BE2C (cell line): ENCODE results near the gene SLC39A11.
"Not testable (repeated sequence)": the region's sequence is repeated elsewhere in the genome, so short reads cannot be mapped to it uniquely, and the experiment has no call there.

Experiments used
- DNase-seq: peaks from one replicate; pipeline ENCODE4 v3.0.0-alpha.2; 2020
- H3K27me3 ChIP-seq: fragments of 250-450 bp; sonication (Bioruptor Pico); 2 replicates; pipeline ENCODE4 v1.5.1; 2020; ENCODE audit warnings: mild to moderate bottlenecking
- H3K36me3 ChIP-seq: fragments of 250-450 bp; sonication (Bioruptor Pico); 2 replicates; pipeline ENCODE4 v1.5.1; 2020; ENCODE audit warnings: mild to moderate bottlenecking
- H3K4me1 ChIP-seq: fragments of 250-450 bp; sonication (Bioruptor Pico); 2 replicates; pipeline ENCODE4 v1.5.1; 2020
- H3K4me3 ChIP-seq: 2 replicates; pipeline ENCODE4 v1.5.1; 2011; ENCODE audit warnings: low read depth, low read length
- H3K9me3 ChIP-seq: fragments of 250-450 bp; sonication (Bioruptor Pico); 2 replicates; pipeline ENCODE4 v1.5.1; 2020
- CTCF ChIP-seq: IDR thresholded peaks from 2 replicates; pipeline ENCODE4 v1.5.1; 2012; ENCODE audit warnings: mild to moderate bottlenecking, low read depth, low read length

SLC39A11 gene

GRCh38 chr17:72826602-72827001 is 265.9 kb downstream of the SLC39A11 start:
- no peak for DNase-seq

GRCh38 chr17:72826059-72826458 is 266.4 kb downstream of the SLC39A11 start:
- not testable (repeated sequence) for DNase-seq, H3K36me3 ChIP-seq, H3K27me3 ChIP-seq, H3K4me1 ChIP-seq, H3K4me3 ChIP-seq
- H3K9me3 ChIP-seq = peaks cover 13% of the 10 kb centered on the region

More at GRCh38 chr17:72826602-72827001, 265.9 kb downstream of the SLC39A11 start:
- no peaks in the 10 kb centered on the region; the same call in 1 of the 2 replicates for H3K4me1 ChIP-seq
- H3K36me3 ChIP-seq = peaks cover 2% of the 10 kb centered on the region
- no peak overlapping the region for H3K4me3 ChIP-seq
- no peak for TF ChIP-seq CTCF
- peaks cover 13% of the 10 kb centered on the region for H3K9me3 ChIP-seq
- H3K27me3 ChIP-seq = no peaks in the 10 kb centered on the region

DNA sequence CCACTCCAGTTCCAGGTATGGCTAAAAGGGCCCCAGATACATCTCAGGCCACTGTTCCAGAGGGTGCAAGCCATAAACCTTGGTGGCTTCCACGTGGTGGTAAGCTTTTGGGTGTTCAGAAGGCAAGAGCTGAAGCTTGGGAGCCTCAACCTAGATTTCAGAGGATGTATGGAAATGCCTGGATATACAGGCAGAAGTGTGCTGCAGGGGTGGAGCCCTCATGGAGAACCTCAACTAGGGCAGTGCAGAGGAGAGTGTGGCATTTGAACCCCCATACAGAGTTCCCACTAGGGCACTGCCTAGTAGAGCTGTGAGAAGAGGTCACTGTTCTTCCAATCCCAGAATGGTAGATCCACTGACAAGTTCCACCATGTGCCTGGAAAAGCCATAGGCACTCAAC is 267.3 kb downstream of the SLC39A11 start:
- no peaks in the 10 kb centered on the region for H3K4me1 ChIP-seq
- no peak for TF ChIP-seq CTCF
- peaks cover 13% of the 10 kb centered on the region for H3K9me3 ChIP-seq
- H3K4me3 ChIP-seq = no peak overlapping the region
- DNase-seq = no peak
- peaks cover 3% of the 10 kb centered on the region for H3K36me3 ChIP-seq
- H3K27me3 ChIP-seq = no peaks in the 10 kb centered on the region

DNA sequence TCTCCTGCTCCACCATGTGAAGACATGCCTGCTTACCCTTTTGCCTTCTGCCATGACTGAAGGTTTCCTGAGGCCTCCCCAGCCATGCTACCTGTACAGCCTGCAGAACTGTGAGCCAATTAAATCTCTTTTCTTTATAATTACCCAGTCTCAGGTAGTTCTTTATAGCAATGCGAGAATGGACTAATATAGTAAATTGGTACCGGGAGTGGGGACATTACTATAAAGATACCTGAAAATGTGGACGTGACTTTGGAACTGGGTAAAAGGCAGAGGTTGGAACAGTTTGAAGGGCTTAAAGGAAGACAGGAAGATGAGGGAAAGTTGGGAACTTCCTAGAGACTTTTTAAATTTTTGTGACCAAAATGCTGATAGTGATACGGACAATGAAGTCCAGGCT is 268.2 kb downstream of the SLC39A11 start:
- not testable (repeated sequence) for H3K27me3 ChIP-seq, H3K4me3 ChIP-seq, H3K4me1 ChIP-seq, DNase-seq, H3K36me3 ChIP-seq
- H3K9me3 ChIP-seq = peaks cover 13% of the 10 kb centered on the region

- H3K36me3 ChIP-seq = peaks cover 3% of the 10 kb centered on the region
- no peaks in the 10 kb centered on the region for H3K4me1 ChIP-seq
- H3K9me3 ChIP-seq = peaks cover 13% of the 10 kb centered on the region
- TF ChIP-seq CTCF = no peak
- no peaks in the 10 kb centered on the region for H3K27me3 ChIP-seq
- no peak overlapping the region for H3K4me3 ChIP-seq
- no peak for DNase-seq
Observed at GRCh38 chr17:72822358-72823023, 270.0 kb downstream of the SLC39A11 start.

DNA sequence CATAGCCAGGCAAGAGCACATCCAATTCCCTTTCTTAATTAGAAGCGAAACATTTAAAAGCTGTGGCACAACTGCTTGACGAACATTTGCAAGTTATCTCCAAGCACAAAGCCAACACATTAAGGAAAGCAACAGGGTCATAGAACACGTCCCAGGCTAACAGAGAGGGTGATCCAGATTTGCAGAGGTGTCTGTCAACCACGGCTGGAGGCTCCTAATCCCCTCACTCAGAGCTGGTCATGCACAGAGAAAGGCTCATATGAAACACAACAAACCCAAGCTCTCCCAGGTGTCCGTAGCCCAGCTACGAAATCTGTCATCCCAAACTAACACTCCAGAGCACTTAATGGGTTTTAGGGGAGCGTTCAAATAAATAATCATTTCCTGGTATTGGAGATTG is 276.1 kb downstream of the SLC39A11 start:
- H3K4me3 ChIP-seq = no peak overlapping the region
- DNase-seq = no peak
- no peaks in the 10 kb centered on the region for H3K36me3 ChIP-seq
- H3K9me3 ChIP-seq = no peaks in the 10 kb centered on the region
- no peaks in the 10 kb centered on the region for H3K27me3 ChIP-seq
- no peaks in the 10 kb centered on the region for H3K4me1 ChIP-seq
- TF ChIP-seq CTCF = no peak

GRCh38 chr17:72813481-72813880 is 279.0 kb downstream of the SLC39A11 start:
- no peak for TF ChIP-seq CTCF
- H3K27me3 ChIP-seq = no peaks in the 10 kb centered on the region
- DNase-seq = no peak
- no peaks in the 10 kb centered on the region for H3K9me3 ChIP-seq
- no peaks in the 10 kb centered on the region for H3K36me3 ChIP-seq
- H3K4me3 ChIP-seq = no peak overlapping the region
- H3K4me1 ChIP-seq = no peaks in the 10 kb centered on the region
